ENCODE measurements around the gene ANKRD40CL.

- TF ChIP-seq CTCF (IDR thresholded peaks at IDR 0.05), result no peak
- no peak for TF ChIP-seq EZH2phosphoT487 (IDR thresholded peaks at IDR 0.05)
- no peak for TF ChIP-seq EZH2 (IDR thresholded peaks at IDR 0.05)
Observed at GRCh38 chr17:50762177-50762576, 5.1 kb downstream of the ANKRD40CL start.

Data from neural progenitor cell (in vitro differentiated cells).